ENCODE data around the gene TERT.

DNA sequence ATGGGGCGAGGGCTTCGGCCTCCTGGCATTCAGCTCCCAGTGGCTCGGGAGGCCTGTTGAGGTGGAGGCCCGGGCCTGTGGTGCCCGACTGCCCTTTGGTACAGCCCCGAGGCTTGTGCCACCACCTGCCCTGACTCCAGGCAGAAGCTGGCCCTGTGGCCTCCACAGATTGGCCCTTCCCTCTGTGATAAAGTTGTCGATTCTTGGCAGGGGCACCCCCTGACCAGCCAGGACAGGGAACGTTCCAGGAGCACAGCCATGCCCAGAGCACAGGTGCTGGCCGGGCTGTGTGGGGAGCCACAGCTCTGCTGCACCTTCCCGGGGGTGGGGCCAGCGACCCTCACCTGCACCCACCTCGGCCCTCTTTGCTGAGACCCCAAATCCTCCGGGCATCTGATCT lies 37.0 kb downstream of the TERT start:
- TF ChIP-seq, protein P1, sequence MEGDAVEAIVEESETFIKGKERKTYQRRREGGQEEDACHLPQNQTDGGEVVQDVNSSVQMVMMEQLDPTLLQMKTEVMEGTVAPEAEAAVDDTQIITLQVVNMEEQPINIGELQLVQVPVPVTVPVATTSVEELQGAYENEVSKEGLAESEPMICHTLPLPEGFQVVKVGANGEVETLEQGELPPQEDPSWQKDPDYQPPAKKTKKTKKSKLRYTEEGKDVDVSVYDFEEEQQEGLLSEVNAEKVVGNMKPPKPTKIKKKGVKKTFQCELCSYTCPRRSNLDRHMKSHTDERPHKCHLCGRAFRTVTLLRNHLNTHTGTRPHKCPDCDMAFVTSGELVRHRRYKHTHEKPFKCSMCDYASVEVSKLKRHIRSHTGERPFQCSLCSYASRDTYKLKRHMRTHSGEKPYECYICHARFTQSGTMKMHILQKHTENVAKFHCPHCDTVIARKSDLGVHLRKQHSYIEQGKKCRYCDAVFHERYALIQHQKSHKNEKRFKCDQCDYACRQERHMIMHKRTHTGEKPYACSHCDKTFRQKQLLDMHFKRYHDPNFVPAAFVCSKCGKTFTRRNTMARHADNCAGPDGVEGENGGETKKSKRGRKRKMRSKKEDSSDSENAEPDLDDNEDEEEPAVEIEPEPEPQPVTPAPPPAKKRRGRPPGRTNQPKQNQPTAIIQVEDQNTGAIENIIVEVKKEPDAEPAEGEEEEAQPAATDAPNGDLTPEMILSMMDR (IDR thresholded peaks at IDR 0.05): no peak
- TF ChIP-seq POLR2A (IDR thresholded peaks at IDR 0.05) (no peak), POLR2AphosphoS5 (IDR thresholded peaks at IDR 0.05) (no peak)

Measured in sigmoid colon (tissue), 4 donors.